WTC11 (cell line): Measurements from ENCODE around the gene COX14. TPM values are rescaled to one million over a fixed set of nuclear protein-coding genes. Genes with fewer than 3 reads are reported as not detected.

Experiments
- ATAC-seq: fragments of 200-7000 bp; cut with Tn5 transposase; 2 replicates; pipeline ENCODE4 v1.10.0; 2021; ENCODE audit warnings: mild to moderate bottlenecking, moderate library complexity
- CTCF ChIA-PET: fragments of 300-600 bp; sonication (Branson Sonifier 250); formaldehyde crosslinking; loops from one replicate; lab custom pipeline; 2021; ENCODE audit warnings: antibody characterized with exemption; lab: Charles Lee
- POLR2A ChIA-PET: fragments of 350-600 bp; sonication (Branson Sonifier 250); formaldehyde crosslinking; loops from one replicate; lab custom pipeline; 2021; ENCODE audit warnings: antibody characterized with exemption; lab: Charles Lee
- DNase-seq: peaks from one replicate; pipeline ENCODE4 v3.0.0; 2021; ENCODE audit warnings: low spot score
- H3K27ac Mint-ChIP-seq: 2 replicates; pipeline ENCODE4 v1.8.0; 2021; ENCODE audit warnings: mixed read lengths
- H3K27me3 Mint-ChIP-seq: 2 replicates; pipeline ENCODE4 v1.8.0; 2021; ENCODE audit warnings: low read depth, mild to moderate bottlenecking, moderate library complexity, mixed read lengths
- H3K36me3 Mint-ChIP-seq: 2 replicates; pipeline ENCODE4 v1.8.0; 2021; ENCODE audit warnings: mixed read lengths
- H3K4me1 Mint-ChIP-seq: 2 replicates; pipeline ENCODE4 v1.8.0; 2022; ENCODE audit warnings: mixed read lengths
- H3K4me3 Mint-ChIP-seq: 2 replicates; pipeline ENCODE4 v1.8.0; 2021; ENCODE audit warnings: mild to moderate bottlenecking, moderate library complexity, mixed read lengths
- H3K9me3 Mint-ChIP-seq: 2 replicates; pipeline ENCODE4 v1.8.0; 2021; ENCODE audit warnings: mixed read lengths
- ELF4 ChIP-seq: sonication (generic); formaldehyde crosslinking; IDR thresholded peaks from 2 replicates; pipeline ENCODE4 v1.8.1; 2022; ENCODE audit warnings: low read depth, mild to moderate bottlenecking, moderate library complexity, missing genetic modification reagents
- EMX1 ChIP-seq: fragments of 250-450 bp; sonication (Bioruptor Pico); IDR thresholded peaks from 2 replicates; pipeline ENCODE4 v1.8.0; 2021; ENCODE audit warnings: mild to moderate bottlenecking
- FOXK1 ChIP-seq: sonication (generic); formaldehyde crosslinking; IDR thresholded peaks from 2 replicates; pipeline ENCODE4 v1.8.0; 2022; ENCODE audit warnings: mild to moderate bottlenecking, moderate library complexity, missing genetic modification reagents
- GTF2I ChIP-seq: fragments of 250-450 bp; sonication (Bioruptor Pico); conservative IDR thresholded peaks from 2 replicates; pipeline ENCODE4 v1.4.0; 2021; ENCODE audit warnings: mild to moderate bottlenecking
- HMGA2 ChIP-seq: fragments of 250-450 bp; sonication (Bioruptor Pico); IDR thresholded peaks from 2 replicates; pipeline ENCODE4 v1.4.0; 2021; ENCODE audit warnings: mild to moderate bottlenecking, moderate library complexity
- IRF2 ChIP-seq: sonication (generic); formaldehyde crosslinking; IDR thresholded peaks from 2 replicates; pipeline ENCODE4 v1.8.0; 2022; ENCODE audit warnings: low read depth, missing genetic modification reagents, borderline replicate concordance
- JAZF1 ChIP-seq: fragments of 250-450 bp; sonication (Bioruptor Pico); IDR thresholded peaks from 2 replicates; pipeline ENCODE4 v1.9.0; 2021; ENCODE audit warnings: moderate library complexity, mild to moderate bottlenecking, inconsistent platforms
- SOX15 ChIP-seq: fragments of 250-450 bp; sonication (Bioruptor Pico); IDR thresholded peaks from 2 replicates; pipeline ENCODE4 v1.9.0; 2021; ENCODE audit warnings: mild to moderate bottlenecking
- SP1 ChIP-seq: sonication (generic); formaldehyde crosslinking; conservative IDR thresholded peaks from 2 replicates; pipeline ENCODE4 v1.8.1; 2022; ENCODE audit warnings: missing genetic modification reagents
- TEAD1 ChIP-seq: sonication (generic); formaldehyde crosslinking; IDR thresholded peaks from 2 replicates; pipeline ENCODE4 v1.8.0; 2022; ENCODE audit warnings: mild to moderate bottlenecking, missing genetic modification reagents
- ZNF219 ChIP-seq: sonication (generic); formaldehyde crosslinking; IDR thresholded peaks from 2 replicates; pipeline ENCODE4 v1.8.0; 2023; ENCODE audit warnings: missing genetic modification reagents, mild to moderate bottlenecking, borderline replicate concordance
- total RNA-seq: library from RNA; stranded (reverse); gene quantifications from 3 replicates; pipeline ENCODE4 v1.2.3, GENCODE V29; 2021
- TF ChIP-seq, protein P1 (sequence below): fragments of 250-450 bp; sonication (Bioruptor Pico); IDR thresholded peaks from 2 replicates; pipeline ENCODE4 v1.9.0; 2021; ENCODE audit warnings: mild to moderate bottlenecking
- TF ChIP-seq, protein P2 (sequence below): sonication (generic); formaldehyde crosslinking; IDR thresholded peaks from 2 replicates; pipeline ENCODE4 v1.8.0; 2022; ENCODE audit warnings: mild to moderate bottlenecking, missing genetic modification reagents
- TF ChIP-seq, protein P3 (sequence below): sonication (generic); formaldehyde crosslinking; IDR thresholded peaks from 2 replicates; pipeline ENCODE4 v1.8.1; 2023; ENCODE audit warnings: mild to moderate bottlenecking, missing genetic modification reagents, moderate library complexity
- TF ChIP-seq, protein P4 (sequence below): sonication (generic); formaldehyde crosslinking; IDR thresholded peaks from 2 replicates; pipeline ENCODE4 v1.8.1; 2023; ENCODE audit warnings: mild to moderate bottlenecking, missing genetic modification reagents
- TF ChIP-seq, protein P5 (sequence below): sonication (generic); formaldehyde crosslinking; IDR thresholded peaks from 2 replicates; pipeline ENCODE4 v1.8.1; 2023; ENCODE audit warnings: mild to moderate bottlenecking, missing genetic modification reagents, borderline replicate concordance
- TF ChIP-seq, protein P6 (sequence below): fragments of 200-600 bp; IDR thresholded peaks from 2 replicates; pipeline ENCODE4 v1.8.0; 2022; ENCODE audit warnings: antibody characterized with exemption

The COX14 gene
- total RNA-seq, 1 experiment from 2014 or later = 41.4 TPM

DNA sequence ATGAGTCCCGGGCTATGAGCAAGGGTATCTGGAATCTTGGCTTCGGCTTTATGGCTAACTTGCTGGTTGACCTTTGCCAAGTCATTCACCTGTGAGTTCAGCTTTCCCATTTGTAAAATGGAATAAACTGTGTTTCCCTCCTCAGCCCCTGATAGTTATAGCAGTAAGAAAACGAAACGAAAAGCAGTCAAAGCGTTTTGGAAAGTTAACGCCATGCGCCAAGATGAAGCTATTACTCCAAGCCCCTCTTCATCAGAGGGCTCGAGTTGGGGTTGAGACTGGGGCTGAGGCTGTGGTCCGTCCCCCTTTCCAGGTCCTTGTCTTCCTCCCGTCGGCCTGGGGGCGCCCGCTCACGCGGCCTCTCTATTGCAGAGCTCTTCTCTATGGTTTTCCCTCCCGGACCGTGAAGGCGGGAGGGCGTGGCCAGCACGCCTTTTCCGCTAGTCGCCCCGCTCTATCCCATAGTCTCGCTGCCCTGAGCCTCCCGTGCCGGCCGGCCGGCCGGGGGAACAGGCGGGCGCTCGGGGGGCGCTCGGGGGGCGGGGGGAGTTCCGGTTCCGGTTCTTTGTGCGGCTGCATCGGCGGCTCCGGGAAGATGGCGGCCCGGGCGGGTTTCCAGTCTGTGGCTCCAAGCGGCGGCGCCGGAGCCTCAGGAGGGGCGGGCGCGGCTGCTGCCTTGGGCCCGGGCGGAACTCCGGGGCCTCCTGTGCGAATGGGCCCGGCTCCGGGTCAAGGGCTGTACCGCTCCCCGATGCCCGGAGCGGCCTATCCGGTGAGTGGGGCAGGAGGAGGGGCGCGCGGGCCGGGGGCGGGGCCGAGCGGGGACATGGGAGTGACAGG, 27.0 kb upstream of the COX14 start, which contains the start of gene SMARCD1 (continued):
- TF ChIP-seq, protein P1, sequence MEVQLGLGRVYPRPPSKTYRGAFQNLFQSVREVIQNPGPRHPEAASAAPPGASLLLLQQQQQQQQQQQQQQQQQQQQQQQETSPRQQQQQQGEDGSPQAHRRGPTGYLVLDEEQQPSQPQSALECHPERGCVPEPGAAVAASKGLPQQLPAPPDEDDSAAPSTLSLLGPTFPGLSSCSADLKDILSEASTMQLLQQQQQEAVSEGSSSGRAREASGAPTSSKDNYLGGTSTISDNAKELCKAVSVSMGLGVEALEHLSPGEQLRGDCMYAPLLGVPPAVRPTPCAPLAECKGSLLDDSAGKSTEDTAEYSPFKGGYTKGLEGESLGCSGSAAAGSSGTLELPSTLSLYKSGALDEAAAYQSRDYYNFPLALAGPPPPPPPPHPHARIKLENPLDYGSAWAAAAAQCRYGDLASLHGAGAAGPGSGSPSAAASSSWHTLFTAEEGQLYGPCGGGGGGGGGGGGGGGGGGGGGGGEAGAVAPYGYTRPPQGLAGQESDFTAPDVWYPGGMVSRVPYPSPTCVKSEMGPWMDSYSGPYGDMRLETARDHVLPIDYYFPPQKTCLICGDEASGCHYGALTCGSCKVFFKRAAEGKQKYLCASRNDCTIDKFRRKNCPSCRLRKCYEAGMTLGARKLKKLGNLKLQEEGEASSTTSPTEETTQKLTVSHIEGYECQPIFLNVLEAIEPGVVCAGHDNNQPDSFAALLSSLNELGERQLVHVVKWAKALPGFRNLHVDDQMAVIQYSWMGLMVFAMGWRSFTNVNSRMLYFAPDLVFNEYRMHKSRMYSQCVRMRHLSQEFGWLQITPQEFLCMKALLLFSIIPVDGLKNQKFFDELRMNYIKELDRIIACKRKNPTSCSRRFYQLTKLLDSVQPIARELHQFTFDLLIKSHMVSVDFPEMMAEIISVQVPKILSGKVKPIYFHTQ (CRISPR knock-in tag) = no peak
- peak; percentile 52; the same call in 1 of the 2 replicates for TF ChIP-seq TEAD1 (CRISPR knock-in tag)

DNA sequence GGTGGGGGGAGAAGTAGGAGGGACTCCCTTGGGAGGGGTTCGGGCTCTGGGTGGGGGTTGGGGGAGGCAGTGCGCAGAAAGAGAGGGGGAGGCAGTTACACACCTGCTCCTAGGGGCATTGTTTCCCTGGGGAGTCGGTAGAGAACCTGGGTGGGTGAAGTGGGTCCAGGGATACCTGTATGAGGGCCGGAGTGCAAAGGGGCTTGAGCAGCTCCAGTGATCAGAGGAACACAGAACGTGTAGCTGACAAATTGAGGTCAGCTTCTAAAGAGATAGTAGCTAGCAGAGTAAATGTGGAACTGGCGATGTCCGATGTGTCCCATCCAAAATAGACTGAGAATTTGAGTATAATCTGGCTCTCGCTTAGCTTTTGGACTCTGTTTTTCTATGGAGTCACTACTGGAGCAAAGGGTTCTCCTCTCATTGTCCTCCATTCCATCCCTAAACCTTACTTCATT, 26.4 kb upstream of the COX14 start:
- H3K27me3 Mint-ChIP-seq = peaks cover 19% of the 10 kb centered on the region
- DNase-seq (no peak), ATAC-seq (no peak; the same call in 1 of the 2 replicates)
- peaks cover 41% of the 10 kb centered on the region for H3K36me3 Mint-ChIP-seq
- no peaks in the 10 kb centered on the region for H3K9me3 Mint-ChIP-seq
- peak overlapping the region; percentile 89 for H3K27ac Mint-ChIP-seq
- ChIA-PET CTCF (interaction anchor here (0.6 to 2.6 kb wide), 18 partner anchors 12 to 907 kb away, joined by 3 to 78 read pairs (median 6); partner anchors contain the start of genes CERS5, COX14 and TMBIM6), POLR2A (interaction anchor here (1.0 to 1.7 kb wide), 7 partner anchors 16 to 319 kb away, joined by 3 to 14 read pairs (median 4); partner anchors contain the start of genes CERS5, COX14, GPD1 and LIMA1)
- TF ChIP-seq, protein P2, sequence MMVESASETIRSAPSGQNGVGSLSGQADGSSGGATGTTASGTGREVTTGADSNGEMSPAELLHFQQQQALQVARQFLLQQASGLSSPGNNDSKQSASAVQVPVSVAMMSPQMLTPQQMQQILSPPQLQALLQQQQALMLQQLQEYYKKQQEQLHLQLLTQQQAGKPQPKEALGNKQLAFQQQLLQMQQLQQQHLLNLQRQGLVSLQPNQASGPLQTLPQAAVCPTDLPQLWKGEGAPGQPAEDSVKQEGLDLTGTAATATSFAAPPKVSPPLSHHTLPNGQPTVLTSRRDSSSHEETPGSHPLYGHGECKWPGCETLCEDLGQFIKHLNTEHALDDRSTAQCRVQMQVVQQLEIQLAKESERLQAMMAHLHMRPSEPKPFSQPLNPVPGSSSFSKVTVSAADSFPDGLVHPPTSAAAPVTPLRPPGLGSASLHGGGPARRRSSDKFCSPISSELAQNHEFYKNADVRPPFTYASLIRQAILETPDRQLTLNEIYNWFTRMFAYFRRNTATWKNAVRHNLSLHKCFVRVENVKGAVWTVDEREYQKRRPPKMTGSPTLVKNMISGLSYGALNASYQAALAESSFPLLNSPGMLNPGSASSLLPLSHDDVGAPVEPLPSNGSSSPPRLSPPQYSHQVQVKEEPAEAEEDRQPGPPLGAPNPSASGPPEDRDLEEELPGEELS (CRISPR knock-in tag) = no peak
- TF ChIP-seq, protein P3, sequence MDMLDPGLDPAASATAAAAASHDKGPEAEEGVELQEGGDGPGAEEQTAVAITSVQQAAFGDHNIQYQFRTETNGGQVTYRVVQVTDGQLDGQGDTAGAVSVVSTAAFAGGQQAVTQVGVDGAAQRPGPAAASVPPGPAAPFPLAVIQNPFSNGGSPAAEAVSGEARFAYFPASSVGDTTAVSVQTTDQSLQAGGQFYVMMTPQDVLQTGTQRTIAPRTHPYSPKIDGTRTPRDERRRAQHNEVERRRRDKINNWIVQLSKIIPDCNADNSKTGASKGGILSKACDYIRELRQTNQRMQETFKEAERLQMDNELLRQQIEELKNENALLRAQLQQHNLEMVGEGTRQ = no peak
- TF ChIP-seq ZNF219 (no peak), HMGA2 (CRISPR knock-in tag) (no peak)
- peak overlapping the region; percentile 89 for H3K4me3 Mint-ChIP-seq
- peaks cover 21% of the 10 kb centered on the region for H3K4me1 Mint-ChIP-seq

DNA sequence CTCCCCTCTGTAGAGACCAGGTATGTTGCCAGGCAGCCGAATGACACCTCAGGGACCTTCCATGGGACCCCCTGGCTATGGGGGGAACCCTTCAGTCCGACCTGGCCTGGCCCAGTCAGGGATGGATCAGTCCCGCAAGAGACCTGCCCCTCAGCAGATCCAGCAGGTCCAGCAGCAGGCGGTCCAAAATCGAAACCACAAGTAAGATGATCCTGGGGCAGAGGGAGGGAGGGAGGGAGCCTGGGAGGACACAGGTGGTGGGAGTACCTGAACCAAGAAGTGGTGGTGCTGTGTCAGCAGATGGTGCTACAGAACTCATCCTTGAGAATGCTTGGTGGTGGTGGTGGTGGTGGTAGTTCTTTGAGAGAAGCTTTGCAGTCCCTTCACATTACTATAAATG, 25.9 kb upstream of the COX14 start:
- H3K4me1 Mint-ChIP-seq = peaks cover 18% of the 10 kb centered on the region
- DNase-seq (no peak), ATAC-seq (no peak)
- POLR2A ChIA-PET = no interaction called here
- H3K9me3 Mint-ChIP-seq = no peaks in the 10 kb centered on the region
- H3K27ac Mint-ChIP-seq = peak overlapping the region; percentile 89
- peaks cover 45% of the 10 kb centered on the region for H3K36me3 Mint-ChIP-seq
- H3K27me3 Mint-ChIP-seq = peaks cover 16% of the 10 kb centered on the region
- CTCF ChIA-PET = interaction anchor here (1.1 to 2.6 kb wide), 7 partner anchors 12 to 228 kb away, joined by 3 to 78 read pairs (median 13); partner anchors contain the start of gene COX14
- H3K4me3 Mint-ChIP-seq = peak overlapping the region; percentile 89
- TF ChIP-seq IRF2 (CRISPR knock-in tag) (no peak), GTF2I (CRISPR knock-in tag) (no peak), ELF4 (CRISPR knock-in tag) (no peak), SP1 (CRISPR knock-in tag) (no peak), SOX15 (no peak), JAZF1 (CRISPR knock-in tag) (no peak), EMX1 (no peak), FOXK1 (CRISPR knock-in tag) (no peak), HMGA2 (CRISPR knock-in tag) (no peak)
- TF ChIP-seq, protein P4, sequence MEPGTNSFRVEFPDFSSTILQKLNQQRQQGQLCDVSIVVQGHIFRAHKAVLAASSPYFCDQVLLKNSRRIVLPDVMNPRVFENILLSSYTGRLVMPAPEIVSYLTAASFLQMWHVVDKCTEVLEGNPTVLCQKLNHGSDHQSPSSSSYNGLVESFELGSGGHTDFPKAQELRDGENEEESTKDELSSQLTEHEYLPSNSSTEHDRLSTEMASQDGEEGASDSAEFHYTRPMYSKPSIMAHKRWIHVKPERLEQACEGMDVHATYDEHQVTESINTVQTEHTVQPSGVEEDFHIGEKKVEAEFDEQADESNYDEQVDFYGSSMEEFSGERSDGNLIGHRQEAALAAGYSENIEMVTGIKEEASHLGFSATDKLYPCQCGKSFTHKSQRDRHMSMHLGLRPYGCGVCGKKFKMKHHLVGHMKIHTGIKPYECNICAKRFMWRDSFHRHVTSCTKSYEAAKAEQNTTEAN (CRISPR knock-in tag) = no peak
- TF ChIP-seq, protein P5, sequence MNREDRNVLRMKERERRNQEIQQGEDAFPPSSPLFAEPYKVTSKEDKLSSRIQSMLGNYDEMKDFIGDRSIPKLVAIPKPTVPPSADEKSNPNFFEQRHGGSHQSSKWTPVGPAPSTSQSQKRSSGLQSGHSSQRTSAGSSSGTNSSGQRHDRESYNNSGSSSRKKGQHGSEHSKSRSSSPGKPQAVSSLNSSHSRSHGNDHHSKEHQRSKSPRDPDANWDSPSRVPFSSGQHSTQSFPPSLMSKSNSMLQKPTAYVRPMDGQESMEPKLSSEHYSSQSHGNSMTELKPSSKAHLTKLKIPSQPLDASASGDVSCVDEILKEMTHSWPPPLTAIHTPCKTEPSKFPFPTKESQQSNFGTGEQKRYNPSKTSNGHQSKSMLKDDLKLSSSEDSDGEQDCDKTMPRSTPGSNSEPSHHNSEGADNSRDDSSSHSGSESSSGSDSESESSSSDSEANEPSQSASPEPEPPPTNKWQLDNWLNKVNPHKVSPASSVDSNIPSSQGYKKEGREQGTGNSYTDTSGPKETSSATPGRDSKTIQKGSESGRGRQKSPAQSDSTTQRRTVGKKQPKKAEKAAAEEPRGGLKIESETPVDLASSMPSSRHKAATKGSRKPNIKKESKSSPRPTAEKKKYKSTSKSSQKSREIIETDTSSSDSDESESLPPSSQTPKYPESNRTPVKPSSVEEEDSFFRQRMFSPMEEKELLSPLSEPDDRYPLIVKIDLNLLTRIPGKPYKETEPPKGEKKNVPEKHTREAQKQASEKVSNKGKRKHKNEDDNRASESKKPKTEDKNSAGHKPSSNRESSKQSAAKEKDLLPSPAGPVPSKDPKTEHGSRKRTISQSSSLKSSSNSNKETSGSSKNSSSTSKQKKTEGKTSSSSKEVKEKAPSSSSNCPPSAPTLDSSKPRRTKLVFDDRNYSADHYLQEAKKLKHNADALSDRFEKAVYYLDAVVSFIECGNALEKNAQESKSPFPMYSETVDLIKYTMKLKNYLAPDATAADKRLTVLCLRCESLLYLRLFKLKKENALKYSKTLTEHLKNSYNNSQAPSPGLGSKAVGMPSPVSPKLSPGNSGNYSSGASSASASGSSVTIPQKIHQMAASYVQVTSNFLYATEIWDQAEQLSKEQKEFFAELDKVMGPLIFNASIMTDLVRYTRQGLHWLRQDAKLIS (CRISPR knock-in tag) = no peak
- TF ChIP-seq, protein P6, sequence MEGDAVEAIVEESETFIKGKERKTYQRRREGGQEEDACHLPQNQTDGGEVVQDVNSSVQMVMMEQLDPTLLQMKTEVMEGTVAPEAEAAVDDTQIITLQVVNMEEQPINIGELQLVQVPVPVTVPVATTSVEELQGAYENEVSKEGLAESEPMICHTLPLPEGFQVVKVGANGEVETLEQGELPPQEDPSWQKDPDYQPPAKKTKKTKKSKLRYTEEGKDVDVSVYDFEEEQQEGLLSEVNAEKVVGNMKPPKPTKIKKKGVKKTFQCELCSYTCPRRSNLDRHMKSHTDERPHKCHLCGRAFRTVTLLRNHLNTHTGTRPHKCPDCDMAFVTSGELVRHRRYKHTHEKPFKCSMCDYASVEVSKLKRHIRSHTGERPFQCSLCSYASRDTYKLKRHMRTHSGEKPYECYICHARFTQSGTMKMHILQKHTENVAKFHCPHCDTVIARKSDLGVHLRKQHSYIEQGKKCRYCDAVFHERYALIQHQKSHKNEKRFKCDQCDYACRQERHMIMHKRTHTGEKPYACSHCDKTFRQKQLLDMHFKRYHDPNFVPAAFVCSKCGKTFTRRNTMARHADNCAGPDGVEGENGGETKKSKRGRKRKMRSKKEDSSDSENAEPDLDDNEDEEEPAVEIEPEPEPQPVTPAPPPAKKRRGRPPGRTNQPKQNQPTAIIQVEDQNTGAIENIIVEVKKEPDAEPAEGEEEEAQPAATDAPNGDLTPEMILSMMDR = no peak
